IPS DF 6.9 (cell line): ENCODE measurements around the gene OR11G2.
"Not testable (repeated sequence)": the region's sequence is repeated elsewhere in the genome, so short reads cannot be mapped to it uniquely, and the experiment has no call there.

Source experiments
- DNase-seq: peaks from one replicate; pipeline ENCODE4 v3.0.0-alpha.2; 2013; ENCODE audit warnings: low read depth, low spot score
- H3K27ac ChIP-seq: one replicate; pipeline ENCODE4 v1.5.1; 2013; ENCODE audit warnings: low read length, control low read depth
- H3K27me3 ChIP-seq: 2 replicates; pipeline ENCODE4 v1.6.1; 2013; ENCODE audit warnings: mild to moderate bottlenecking, low read length; ENCODE audit not compliant: control insufficient read depth, insufficient read depth
- H3K36me3 ChIP-seq: 2 replicates; pipeline ENCODE4 v1.6.1; 2013; ENCODE audit warnings: low read length; ENCODE audit not compliant: control insufficient read depth, insufficient read depth
- H3K4me1 ChIP-seq: 2 replicates; pipeline ENCODE4 v1.6.1; 2013; ENCODE audit warnings: low read length; ENCODE audit not compliant: control insufficient read depth, insufficient read depth
- H3K4me3 ChIP-seq: 2 replicates; pipeline ENCODE4 v1.5.1; 2013; ENCODE audit warnings: mild to moderate bottlenecking, low read length
- H3K9me3 ChIP-seq: 2 replicates; pipeline ENCODE4 v1.6.1; 2013; ENCODE audit warnings: low read length, inconsistent platforms; ENCODE audit not compliant: control insufficient read depth, insufficient read depth
- WGBS: extraction: QIAGEN DNeasy Blood & Tissue Kit; methylation state at CpG from one replicate; pipeline ENCODE4 v1.1.7; 2013; ENCODE audit warnings: mixed read lengths, missing lambda C conversion rate; ENCODE audit not compliant: insufficient read length, insufficient coverage; 5-methylcytosine and 5-hydroxymethylcytosine counted together

The OR11G2 gene

GRCh38 chr14:20215196-20215595, 24.5 kb downstream of the OR11G2 start:
- no CpG with 5 or more reads among the region's 2 CpGs for WGBS
- H3K9me3 ChIP-seq = peaks cover 1% of the 10 kb centered on the region; the same call in 1 of the 2 replicates
- H3K27me3 ChIP-seq = no peaks in the 10 kb centered on the region
- H3K4me3 ChIP-seq = no peak overlapping the region
- H3K4me1 ChIP-seq = no peaks in the 10 kb centered on the region
- no peaks in the 10 kb centered on the region for H3K36me3 ChIP-seq
- no peak overlapping the region for H3K27ac ChIP-seq
- no peak for DNase-seq

- Histone ChIP-seq H3K4me1 (no peaks in the 10 kb centered on the region), H3K27me3 (no peaks in the 10 kb centered on the region), H3K4me3 (no peak overlapping the region), H3K9me3 (no peaks in the 10 kb centered on the region; the same call in 1 of the 2 replicates), H3K36me3 (no peaks in the 10 kb centered on the region), H3K27ac (no peak overlapping the region)
- WGBS = no CpG with 5 or more reads among the region's 4 CpGs
- no peak for DNase-seq
Measured at GRCh38 chr14:20219033-20219432, 28.3 kb downstream of the OR11G2 start.

- H3K4me3 ChIP-seq = no peak within 1 kb of the TSS
- no peaks in the 10 kb centered on the region for H3K36me3 ChIP-seq
- peaks cover 3% of the 10 kb centered on the region for H3K9me3 ChIP-seq
- no peaks in the 10 kb centered on the region for H3K4me1 ChIP-seq
- H3K27me3 ChIP-seq = no peaks in the 10 kb centered on the region
- no peak for DNase-seq
- WGBS = no CpG with 5 or more reads among the region's 2 CpGs
- H3K27ac ChIP-seq = no peak within 1 kb of the TSS
Measured at GRCh38 chr14:20223410-20223809, 32.7 kb downstream of the OR11G2 start, which contains the start of gene OR11H6. TSS of gene OR11H6 (plus strand) at chr14:20223710. CDS start at chr14:20223710, 0 bp downstream.

GRCh38 chr14:20228681-20229080, 38.0 kb downstream of the OR11G2 start, which contains the start of gene OR11H7:
TSS of gene OR11H7 (plus strand) at chr14:20228981.
- Histone ChIP-seq H3K9me3 (peaks cover 5% of the 10 kb centered on the region), H3K4me1 (no peaks in the 10 kb centered on the region), H3K36me3 (no peaks in the 10 kb centered on the region), H3K27ac (no peak within 1 kb of the TSS), H3K27me3 (no peaks in the 10 kb centered on the region), H3K4me3 (no peak within 1 kb of the TSS)
- DNase-seq = no peak
- WGBS = no CpG with 5 or more reads among the region's 1 CpG

- not testable (repeated sequence) for H3K4me1 ChIP-seq, DNase-seq, H3K9me3 ChIP-seq, H3K27ac ChIP-seq, H3K36me3 ChIP-seq, H3K4me3 ChIP-seq, H3K27me3 ChIP-seq
- WGBS = no CpG with 5 or more reads among the region's 4 CpGs
Measured at GRCh38 chr14:20235415-20235814, 44.7 kb downstream of the OR11G2 start.

GRCh38 chr14:20247646-20248246, 57.0 kb downstream of the OR11G2 start:
- DNase-seq = no peak
- Histone ChIP-seq H3K4me3 (no peak overlapping the region), H3K9me3 (no peaks in the 10 kb centered on the region; the same call in 1 of the 2 replicates), H3K36me3 (no peaks in the 10 kb centered on the region), H3K27me3 (no peaks in the 10 kb centered on the region), H3K27ac (no peak overlapping the region), H3K4me1 (no peaks in the 10 kb centered on the region)
- WGBS = no CpG with 5 or more reads among the region's 3 CpGs
